K562 (cell line): ENCODE data around the gene TXNL4A. TPM values are rescaled to one million over a fixed set of nuclear protein-coding genes. Genes with fewer than 3 reads are reported as not detected.
A peak's percentile ranks its signal among the peaks of the same experiment; 100 is the strongest.

Source experiments
- KDM1A ChIP-seq, 2 experiments: fragments of 450-650 bp; IDR thresholded peaks; 2 replicates each; pipeline ENCODE4 v1.6.1; 2016; ENCODE audit warnings: mild to moderate bottlenecking in 2 of 2
- RCOR1 ChIP-seq, 2 experiments: IDR thresholded peaks; 2 replicates each; pipeline ENCODE4 v1.6.1; 2012; ENCODE audit warnings: low read depth in 2 of 2, low read length in 2 of 2, borderline replicate concordance in 1 of 2, improper control_type of control experiment in 1 of 2
- SOX6 ChIP-seq: fragments of 450-650 bp; IDR thresholded peaks from 2 replicates; pipeline ENCODE4 v1.6.1; 2014; ENCODE audit warnings: mild to moderate bottlenecking
- TCF3 ChIP-seq: sonication (generic); formaldehyde crosslinking; IDR thresholded peaks from 2 replicates; pipeline ENCODE4 v1.4.0; 2020; ENCODE audit warnings: mild to moderate bottlenecking, missing genetic modification reagents
- polyA plus RNA-seq, 8 experiments: library from polyadenylated mRNA; depleted of rRNA in 4 of 8; stranded (reverse) in 5 of 8; unstranded in 3 of 8; fragments of >200 nt; fragmentation: Nextera tagmentation in 2 of 8; fragmentation: Illumina TruSeq in 1 of 8; extraction: Ambion mirVana in 2 of 8; extraction: Trizol in 1 of 8; gene quantifications; 2 replicates each; pipeline versions ENCODE4 v1.2.1 to v1.2.3, GENCODE V29; 2011 to 2014; ENCODE audit warnings: inconsistent platforms in 1 of 8, missing spikeins in 1 of 8
- total RNA-seq, 7 experiments: library from RNA; depleted of rRNA in 6 of 7; stranded (reverse); fragments of >200 nt in 6 of 7; fragmentation: Illumina TruSeq in 2 of 7; extraction: Trizol in 2 of 7; gene quantifications; 2 replicates each; pipeline versions ENCODE4 v1.2.1 to v1.2.3, GENCODE V29; 2011 to 2021; ENCODE audit warnings: low replicate concordance in 1 of 7
- TF ChIP-seq, protein P1 (sequence below): sonication (generic); formaldehyde crosslinking; IDR thresholded peaks from 2 replicates; pipeline ENCODE4 v1.8.0; 2022; ENCODE audit warnings: missing genetic modification reagents, mild to moderate bottlenecking, moderate library complexity, borderline replicate concordance
- TF ChIP-seq, protein P2 (sequence below), 2 experiments: fragments of 450-650 bp in 1 of 2; IDR thresholded peaks; 2 replicates each; pipeline ENCODE4 v1.6.1; 2011 to 2017; ENCODE audit warnings: low read depth in 2 of 2, antibody characterized with exemption in 1 of 2, borderline replicate concordance in 1 of 2, low read length in 1 of 2, mild to moderate bottlenecking in 1 of 2, mixed read lengths in 1 of 2; ENCODE audit not compliant: control insufficient read depth in 1 of 2
- TF ChIP-seq, protein P3 (sequence below): fragments of 150-350 bp; IDR thresholded peaks from 2 replicates; pipeline ENCODE4 v1.6.1; 2014; ENCODE audit warnings: low read depth, mild to moderate bottlenecking, low read length, borderline replicate concordance
- TF ChIP-seq, protein P4 (sequence below): fragments of 150-350 bp; conservative IDR thresholded peaks from 2 replicates; pipeline ENCODE4 v1.6.1; 2014; ENCODE audit warnings: low read length

The TXNL4A gene
- total and polyA plus RNA-seq, 9 of the 15 experiments (the other 6 are each of a cell fraction or from before 2014, with no cell fraction given), result 27.0 to 132 (median 87.5) TPM

DNA sequence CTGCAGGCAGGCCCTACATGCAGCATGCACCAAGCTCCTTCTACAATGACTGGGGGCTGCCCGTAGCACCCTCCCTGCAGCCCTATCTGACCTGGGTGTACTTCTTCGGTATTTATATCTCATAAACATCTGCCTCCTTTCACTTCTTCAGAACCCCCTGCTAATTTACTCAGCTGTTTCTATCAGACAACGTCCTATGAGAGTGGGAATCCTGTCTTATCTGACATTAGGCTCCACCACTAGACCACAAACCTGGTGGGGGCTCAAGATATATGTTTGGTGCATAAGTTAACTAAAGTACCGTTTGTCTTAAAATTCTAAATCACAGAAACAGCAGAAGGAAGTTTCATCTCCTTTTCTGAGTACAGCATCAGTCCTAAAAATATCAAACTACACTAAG, 13.3 kb downstream of the TXNL4A start (continued):
- TF ChIP-seq, protein P1, sequence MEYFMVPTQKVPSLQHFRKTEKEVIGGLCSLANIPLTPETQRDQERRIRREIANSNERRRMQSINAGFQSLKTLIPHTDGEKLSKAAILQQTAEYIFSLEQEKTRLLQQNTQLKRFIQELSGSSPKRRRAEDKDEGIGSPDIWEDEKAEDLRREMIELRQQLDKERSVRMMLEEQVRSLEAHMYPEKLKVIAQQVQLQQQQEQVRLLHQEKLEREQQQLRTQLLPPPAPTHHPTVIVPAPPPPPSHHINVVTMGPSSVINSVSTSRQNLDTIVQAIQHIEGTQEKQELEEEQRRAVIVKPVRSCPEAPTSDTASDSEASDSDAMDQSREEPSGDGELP, result peak; percentile 2
- TF ChIP-seq RCOR1 (IDR thresholded peaks at IDR 0.05; ENCODE audit: borderline replicate concordance in 1 of 2, low read depth in 2 of 2, low read length in 2 of 2), result peak in 1 of 2 experiments; percentile 65; a peak in 1 of 4 replicates
- TF ChIP-seq, protein P2, sequence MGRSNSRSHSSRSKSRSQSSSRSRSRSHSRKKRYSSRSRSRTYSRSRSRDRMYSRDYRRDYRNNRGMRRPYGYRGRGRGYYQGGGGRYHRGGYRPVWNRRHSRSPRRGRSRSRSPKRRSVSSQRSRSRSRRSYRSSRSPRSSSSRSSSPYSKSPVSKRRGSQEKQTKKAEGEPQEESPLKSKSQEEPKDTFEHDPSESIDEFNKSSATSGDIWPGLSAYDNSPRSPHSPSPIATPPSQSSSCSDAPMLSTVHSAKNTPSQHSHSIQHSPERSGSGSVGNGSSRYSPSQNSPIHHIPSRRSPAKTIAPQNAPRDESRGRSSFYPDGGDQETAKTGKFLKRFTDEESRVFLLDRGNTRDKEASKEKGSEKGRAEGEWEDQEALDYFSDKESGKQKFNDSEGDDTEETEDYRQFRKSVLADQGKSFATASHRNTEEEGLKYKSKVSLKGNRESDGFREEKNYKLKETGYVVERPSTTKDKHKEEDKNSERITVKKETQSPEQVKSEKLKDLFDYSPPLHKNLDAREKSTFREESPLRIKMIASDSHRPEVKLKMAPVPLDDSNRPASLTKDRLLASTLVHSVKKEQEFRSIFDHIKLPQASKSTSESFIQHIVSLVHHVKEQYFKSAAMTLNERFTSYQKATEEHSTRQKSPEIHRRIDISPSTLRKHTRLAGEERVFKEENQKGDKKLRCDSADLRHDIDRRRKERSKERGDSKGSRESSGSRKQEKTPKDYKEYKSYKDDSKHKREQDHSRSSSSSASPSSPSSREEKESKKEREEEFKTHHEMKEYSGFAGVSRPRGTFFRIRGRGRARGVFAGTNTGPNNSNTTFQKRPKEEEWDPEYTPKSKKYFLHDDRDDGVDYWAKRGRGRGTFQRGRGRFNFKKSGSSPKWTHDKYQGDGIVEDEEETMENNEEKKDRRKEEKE (IDR thresholded peaks at IDR 0.05; ENCODE audit: borderline replicate concordance in 1 of 2, control insufficient read depth in 1 of 2, low read depth in 2 of 2, low read length in 1 of 2), result no peak
- TF ChIP-seq KDM1A (IDR thresholded peaks at IDR 0.05), result peak; percentile 36 to 47; a peak in 3 of 4 replicates
- TF ChIP-seq TCF3 (CRISPR knock-in tag), result peak; percentile 83
- peak; percentile 65; the same call in 1 of the 2 replicates for TF ChIP-seq SOX6
- TF ChIP-seq, protein P3, sequence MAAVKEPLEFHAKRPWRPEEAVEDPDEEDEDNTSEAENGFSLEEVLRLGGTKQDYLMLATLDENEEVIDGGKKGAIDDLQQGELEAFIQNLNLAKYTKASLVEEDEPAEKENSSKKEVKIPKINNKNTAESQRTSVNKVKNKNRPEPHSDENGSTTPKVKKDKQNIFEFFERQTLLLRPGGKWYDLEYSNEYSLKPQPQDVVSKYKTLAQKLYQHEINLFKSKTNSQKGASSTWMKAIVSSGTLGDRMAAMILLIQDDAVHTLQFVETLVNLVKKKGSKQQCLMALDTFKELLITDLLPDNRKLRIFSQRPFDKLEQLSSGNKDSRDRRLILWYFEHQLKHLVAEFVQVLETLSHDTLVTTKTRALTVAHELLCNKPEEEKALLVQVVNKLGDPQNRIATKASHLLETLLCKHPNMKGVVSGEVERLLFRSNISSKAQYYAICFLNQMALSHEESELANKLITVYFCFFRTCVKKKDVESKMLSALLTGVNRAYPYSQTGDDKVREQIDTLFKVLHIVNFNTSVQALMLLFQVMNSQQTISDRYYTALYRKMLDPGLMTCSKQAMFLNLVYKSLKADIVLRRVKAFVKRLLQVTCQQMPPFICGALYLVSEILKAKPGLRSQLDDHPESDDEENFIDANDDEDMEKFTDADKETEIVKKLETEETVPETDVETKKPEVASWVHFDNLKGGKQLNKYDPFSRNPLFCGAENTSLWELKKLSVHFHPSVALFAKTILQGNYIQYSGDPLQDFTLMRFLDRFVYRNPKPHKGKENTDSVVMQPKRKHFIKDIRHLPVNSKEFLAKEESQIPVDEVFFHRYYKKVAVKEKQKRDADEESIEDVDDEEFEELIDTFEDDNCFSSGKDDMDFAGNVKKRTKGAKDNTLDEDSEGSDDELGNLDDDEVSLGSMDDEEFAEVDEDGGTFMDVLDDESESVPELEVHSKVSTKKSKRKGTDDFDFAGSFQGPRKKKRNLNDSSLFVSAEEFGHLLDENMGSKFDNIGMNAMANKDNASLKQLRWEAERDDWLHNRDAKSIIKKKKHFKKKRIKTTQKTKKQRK, result no peak
- TF ChIP-seq, protein P4, sequence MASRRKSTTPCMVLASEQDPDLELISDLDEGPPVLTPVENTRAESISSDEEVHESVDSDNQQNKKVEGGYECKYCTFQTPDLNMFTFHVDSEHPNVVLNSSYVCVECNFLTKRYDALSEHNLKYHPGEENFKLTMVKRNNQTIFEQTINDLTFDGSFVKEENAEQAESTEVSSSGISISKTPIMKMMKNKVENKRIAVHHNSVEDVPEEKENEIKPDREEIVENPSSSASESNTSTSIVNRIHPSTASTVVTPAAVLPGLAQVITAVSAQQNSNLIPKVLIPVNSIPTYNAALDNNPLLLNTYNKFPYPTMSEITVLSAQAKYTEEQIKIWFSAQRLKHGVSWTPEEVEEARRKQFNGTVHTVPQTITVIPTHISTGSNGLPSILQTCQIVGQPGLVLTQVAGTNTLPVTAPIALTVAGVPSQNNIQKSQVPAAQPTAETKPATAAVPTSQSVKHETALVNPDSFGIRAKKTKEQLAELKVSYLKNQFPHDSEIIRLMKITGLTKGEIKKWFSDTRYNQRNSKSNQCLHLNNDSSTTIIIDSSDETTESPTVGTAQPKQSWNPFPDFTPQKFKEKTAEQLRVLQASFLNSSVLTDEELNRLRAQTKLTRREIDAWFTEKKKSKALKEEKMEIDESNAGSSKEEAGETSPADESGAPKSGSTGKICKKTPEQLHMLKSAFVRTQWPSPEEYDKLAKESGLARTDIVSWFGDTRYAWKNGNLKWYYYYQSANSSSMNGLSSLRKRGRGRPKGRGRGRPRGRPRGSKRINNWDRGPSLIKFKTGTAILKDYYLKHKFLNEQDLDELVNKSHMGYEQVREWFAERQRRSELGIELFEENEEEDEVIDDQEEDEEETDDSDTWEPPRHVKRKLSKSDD, result no peak
